Endothelial cell of umbilical vein (primary cell): ENCODE data around the gene AMDHD2.

Experiments used
- CTCF ChIP-seq, 2 donors: IDR thresholded peaks; 1 replicate in 1 of 2; 2 replicates in 1 of 2; pipeline ENCODE4 v1.5.1; 2011; ENCODE audit warnings: low read length in 2 of 2, mild to moderate bottlenecking in 2 of 2, moderate library complexity in 2 of 2, control low read depth in 1 of 2, inconsistent platforms in 1 of 2, low read depth in 1 of 2; ENCODE audit not compliant: insufficient read depth in 1 of 2; ENCODE audit errors: extremely low read depth in 1 of 2
- EZH2 ChIP-seq: IDR thresholded peaks from 2 replicates; pipeline ENCODE4 v1.6.1; 2012; ENCODE audit warnings: borderline replicate concordance, low read depth, mild to moderate bottlenecking, moderate library complexity, low read length, inconsistent platforms; ENCODE audit not compliant: severe bottlenecking
- POLR2A ChIP-seq: IDR thresholded peaks from 2 replicates; pipeline ENCODE4 v1.6.1; 2012; ENCODE audit warnings: low read depth, mild to moderate bottlenecking, control low read depth, low read length
- POLR2AphosphoS5 ChIP-seq: IDR thresholded peaks from 2 replicates; pipeline ENCODE4 v1.6.1; 2012; ENCODE audit warnings: low read depth, mild to moderate bottlenecking, control low read depth, low read length, moderate library complexity; ENCODE audit not compliant: insufficient read depth

DNA sequence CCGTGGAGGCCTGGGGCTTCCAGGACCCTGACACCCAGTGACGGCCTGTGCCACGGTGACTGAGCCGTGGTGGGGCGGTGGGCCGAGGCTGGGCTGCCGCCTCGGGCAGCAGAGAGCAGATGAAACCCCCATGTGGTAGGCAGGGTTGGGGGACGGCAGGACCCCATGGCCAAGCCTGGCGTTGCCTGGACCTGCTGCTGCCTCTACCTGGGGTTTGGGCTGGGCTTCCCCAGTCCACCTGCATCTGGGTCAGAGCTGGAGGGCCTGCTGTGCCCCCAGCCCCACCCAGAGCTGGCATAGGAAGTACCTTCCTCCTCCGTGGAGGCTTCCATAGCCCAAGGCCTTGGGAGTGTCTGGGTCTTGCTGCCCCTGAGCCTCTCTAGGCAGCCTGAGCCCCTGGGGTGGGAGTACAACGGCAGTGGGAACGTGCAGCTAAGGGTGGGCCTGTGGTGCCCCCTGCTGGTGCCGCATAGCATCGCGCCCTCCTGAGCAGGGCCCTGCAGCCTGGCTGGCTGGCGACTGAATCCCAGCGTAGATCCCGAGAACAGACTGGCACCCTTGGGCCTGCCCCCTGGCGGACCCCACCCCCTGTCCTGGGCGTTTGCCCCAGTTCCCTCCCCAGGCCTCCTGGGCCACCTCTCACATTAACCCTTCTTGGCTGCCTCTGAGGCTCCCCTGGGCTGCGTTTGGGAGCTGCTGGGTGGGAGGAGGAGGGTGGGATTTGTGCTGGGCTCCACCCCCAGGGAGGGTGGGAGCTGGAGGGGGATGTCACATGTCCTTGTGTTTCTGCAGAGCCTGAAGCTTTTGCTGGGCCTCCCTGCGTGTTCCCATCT, 19.0 kb upstream of the AMDHD2 start:
- TF ChIP-seq CTCF (IDR thresholded peaks at IDR 0.05; ENCODE audit: extremely low read depth in 1 of 2, insufficient read depth in 1 of 2, low read depth in 1 of 2, low read length in 2 of 2), result peak; percentile 96 to 99
- TF ChIP-seq POLR2AphosphoS5, result no peak
- no peak for TF ChIP-seq POLR2A
- no peak for TF ChIP-seq EZH2
